Measurements from ENCODE around the gene FOXR1. TPM values are rescaled to one million over a fixed set of nuclear protein-coding genes. Genes with fewer than 3 reads are reported as not detected.
A peak's percentile ranks its signal among the peaks of the same experiment; 100 is the strongest.

FOXR1 gene
- total RNA-seq, 4 donors from 2014 or later = not detected

GRCh38 chr11:119019996-119020395 is 48.4 kb downstream of the FOXR1 start:
- Histone ChIP-seq H3K36me3 (peaks cover 0 to 63% (median 25%) of the 10 kb centered on the region in 3 donors), H3K4me1 (peaks cover 0 to 58% (median 32%) of the 10 kb centered on the region in 4 donors), H3K27ac (peak overlapping the region in 2 of 4 donors; percentile 97), H3K9me3 (no peaks in the 10 kb centered on the region), H3K4me3 (peak overlapping the region in 3 of 4 donors; percentile 89 to 100 (median 98)), H3K27me3 (no peaks in the 10 kb centered on the region)
- WGBS, 2 donors = 40 to 54% methylated on average over 2 of the region's 2 CpGs
- TF ChIP-seq EP300 (IDR thresholded peaks at IDR 0.05) (no peak), CTCF (IDR thresholded peaks at IDR 0.05) (no peak), POLR2A (IDR thresholded peaks at IDR 0.05) (no peak)
- no peak for DNase-seq (ENCODE audit: low spot score in 2 of 2)

GRCh38 chr11:119021631-119022030 is 50.1 kb downstream of the FOXR1 start:
- H3K4me1 ChIP-seq = peaks cover 0 to 47% (median 25%) of the 10 kb centered on the region in 4 donors
- 85 to 87% methylated on average over 5 of the region's 5 CpGs for WGBS, 2 donors
- no peak overlapping the region for H3K4me3 ChIP-seq
- H3K27ac ChIP-seq = no peak overlapping the region
- DNase-seq (ENCODE audit: low spot score in 2 of 2) = no peak
- TF ChIP-seq CTCF (IDR thresholded peaks at IDR 0.05) (no peak), POLR2A (IDR thresholded peaks at IDR 0.05) (no peak), EP300 (IDR thresholded peaks at IDR 0.05) (no peak)
- no peaks in the 10 kb centered on the region for H3K9me3 ChIP-seq
- no peaks in the 10 kb centered on the region for H3K27me3 ChIP-seq
- peaks cover 0 to 63% (median 9%) of the 10 kb centered on the region in 3 donors for H3K36me3 ChIP-seq

GRCh38 chr11:119023741-119024140 is 52.2 kb downstream of the FOXR1 start:
- DNase-seq (ENCODE audit: low spot score in 2 of 2) = no peak
- Histone ChIP-seq H3K27me3 (no peaks in the 10 kb centered on the region), H3K4me3 (no peak overlapping the region), H3K4me1 (peaks cover 0 to 59% (median 21%) of the 10 kb centered on the region in 4 donors), H3K27ac (peak overlapping the region in 1 of 4 donors; percentile 44), H3K36me3 (peaks cover 0 to 66% (median 8%) of the 10 kb centered on the region in 3 donors), H3K9me3 (no peaks in the 10 kb centered on the region)
- TF ChIP-seq POLR2A (IDR thresholded peaks at IDR 0.05) = no peak
- TF ChIP-seq CTCF (IDR thresholded peaks at IDR 0.05) = no peak
- TF ChIP-seq EP300 (IDR thresholded peaks at IDR 0.05) = no peak

GRCh38 chr11:119024430-119025098 is 53.0 kb downstream of the FOXR1 start:
- peaks cover 0 to 66% (median 8%) of the 10 kb centered on the region in 3 donors for H3K36me3 ChIP-seq
- 64 to 67% methylated on average over 13 to 15 of the region's 15 CpGs for WGBS, 2 donors
- H3K4me1 ChIP-seq = peaks cover 0 to 64% (median 26%) of the 10 kb centered on the region in 4 donors
- no peak overlapping the region for H3K4me3 ChIP-seq
- peak overlapping the region in 3 of 4 donors; percentile 22 to 58 (median 44) for H3K27ac ChIP-seq
- DNase-seq (ENCODE audit: low spot score in 2 of 2) = no peak
- TF ChIP-seq CTCF (IDR thresholded peaks at IDR 0.05) (no peak), POLR2A (IDR thresholded peaks at IDR 0.05) (no peak), EP300 (IDR thresholded peaks at IDR 0.05) (no peak)
- no peaks in the 10 kb centered on the region for H3K27me3 ChIP-seq
- H3K9me3 ChIP-seq = no peaks in the 10 kb centered on the region

- Histone ChIP-seq H3K4me1 (peaks cover 0 to 64% (median 27%) of the 10 kb centered on the region in 4 donors), H3K36me3 (peaks cover 0 to 66% (median 8%) of the 10 kb centered on the region in 3 donors), H3K9me3 (no peaks in the 10 kb centered on the region), H3K27ac (peak overlapping the region in 3 of 4 donors; percentile 22 to 44 (median 38)), H3K4me3 (no peak overlapping the region), H3K27me3 (no peaks in the 10 kb centered on the region)
- DNase-seq (ENCODE audit: low spot score in 2 of 2) = no peak
- TF ChIP-seq EP300 (IDR thresholded peaks at IDR 0.05) (no peak), CTCF (IDR thresholded peaks at IDR 0.05) (no peak), POLR2A (IDR thresholded peaks at IDR 0.05) (no peak)
- WGBS, 2 donors = 57 to 76% methylated on average over 5 of the region's 5 CpGs
These were observed 53.5 kb downstream of the FOXR1 start for GRCh38 chr11:119025099-119025473.
